Astrocyte of the spinal cord (primary cell): Measurements from ENCODE around the gene AURKAIP1.

ENCODE experiments used
- DNase-seq: peaks from one replicate; pipeline ENCODE4 v3.0.0; 2011; ENCODE audit warnings: low read depth, low spot score
- H3K4me3 ChIP-seq: 2 replicates; pipeline ENCODE4 v1.5.1; 2011; ENCODE audit warnings: low read depth, mild to moderate bottlenecking, low read length, moderate library complexity
- CTCF ChIP-seq: IDR thresholded peaks from 2 replicates; pipeline ENCODE4 v1.5.1; 2012; ENCODE audit warnings: low read depth, mild to moderate bottlenecking, low read length, inconsistent platforms
- in situ Hi-C: cut with HindIII; loops from 2 replicates; pipeline ENCODE4 v1.10.0; 2017; ENCODE audit warnings: low sequenced_read_pairs

The AURKAIP1 gene

GRCh38 chr1:1354271-1355247, 20.4 kb downstream of the AURKAIP1 start:
- in situ Hi-C loops = no loop called here
- H3K4me3 ChIP-seq = no peak overlapping the region
- DNase-seq = no peak
- no peak for TF ChIP-seq CTCF

GRCh38 chr1:1353389-1354151, 21.4 kb downstream of the AURKAIP1 start:
- TF ChIP-seq CTCF = no peak
- H3K4me3 ChIP-seq = no peak overlapping the region
- in situ Hi-C loops = no loop called here
- DNase-seq = no peak

- DNase-seq = no peak
- in situ Hi-C loops = no loop called here
- H3K4me3 ChIP-seq = no peak overlapping the region
- no peak for TF ChIP-seq CTCF
Measured at GRCh38 chr1:1352786-1353388, 22.1 kb downstream of the AURKAIP1 start.

DNA sequence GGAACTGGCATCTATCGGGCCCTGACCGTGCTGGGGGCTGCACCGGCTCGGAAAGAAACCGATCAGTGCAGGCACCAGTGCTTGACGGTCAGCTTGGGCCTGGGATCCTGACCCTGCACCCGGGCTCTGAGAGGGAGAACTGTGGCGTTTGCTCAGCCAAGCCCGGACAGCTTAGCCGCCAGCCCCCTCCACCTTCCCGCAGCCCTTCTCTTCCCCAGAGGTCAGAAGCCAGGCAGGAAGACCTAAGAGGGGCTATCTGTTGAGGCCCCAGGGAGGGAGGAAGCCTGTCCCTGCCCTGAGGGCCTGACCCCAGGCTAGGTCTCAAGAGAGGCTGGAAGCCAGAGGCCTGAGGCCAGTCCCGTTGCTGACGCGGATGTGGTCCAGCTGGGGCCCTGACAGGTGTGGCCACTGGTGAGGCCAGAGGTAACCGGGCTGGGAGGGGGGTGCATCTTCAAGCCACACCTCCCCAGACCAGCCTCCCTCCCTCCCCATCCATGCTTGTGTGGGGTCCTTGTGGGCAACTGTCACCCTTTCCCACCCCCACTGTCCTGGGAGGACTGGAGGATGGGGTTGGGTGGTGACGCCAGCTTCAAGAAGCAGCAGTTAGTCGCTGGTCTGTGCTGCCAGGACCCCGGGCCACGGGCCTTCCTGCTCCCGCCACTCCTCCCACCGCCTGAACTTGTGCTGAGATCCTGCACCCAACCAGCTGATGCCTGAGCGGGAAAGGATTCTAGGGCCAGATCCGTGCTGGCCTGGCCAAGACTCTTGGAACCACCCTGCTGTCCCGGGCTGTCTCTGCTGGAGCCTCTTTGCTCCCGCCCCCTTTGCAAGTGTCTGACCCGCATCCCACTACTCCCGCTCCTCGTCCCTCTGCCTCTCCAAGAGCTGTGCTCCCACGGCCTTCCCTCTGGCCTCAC, 23.2 kb downstream of the AURKAIP1 start:
- no peak for DNase-seq
- no peak overlapping the region for H3K4me3 ChIP-seq
- in situ Hi-C loops = no loop called here
- no peak for TF ChIP-seq CTCF

- peak; percentile 66 for TF ChIP-seq CTCF
- H3K4me3 ChIP-seq = peak within 1 kb of the TSS; percentile 71
- peak; percentile 61 for DNase-seq
- in situ Hi-C loops = no loop called here
Measured at GRCh38 chr1:1349256-1350012, 25.6 kb downstream of the AURKAIP1 start, which contains the start of gene DVL1. Gene DVL1, minus strand, starts transcription at chr1:1349418. Its CDS starts 353 bp downstream, at chr1:1349065.
